Adrenal gland (tissue), 5 donors: ENCODE measurements around the gene EEF1G.

Source experiments
- POLR2A ChIP-seq, 2 donors: fragments of 450-650 bp; IDR thresholded peaks; one replicate each; pipeline ENCODE4 v1.6.1; 2017; ENCODE audit warnings: antibody characterized with exemption in 2 of 2, mild to moderate bottlenecking in 2 of 2, moderate library complexity in 1 of 2
- TF ChIP-seq, protein P1 (sequence below), 6 experiments: fragments of 450-650 bp in 4 of 6; fragments of 200-600 bp in 2 of 6; sonication (generic) in 1 of 6; IDR thresholded peaks; 1 replicate in 5 of 6; 2 replicates in 1 of 6; pipeline versions ENCODE4 v1.5.1 to v1.8.0; 2016 to 2021; ENCODE audit warnings: antibody characterized with exemption in 6 of 6, mild to moderate bottlenecking in 2 of 6, moderate library complexity in 1 of 6
- donor health status: DM: no; HTN: no; CAD: no.

GRCh38 chr11:62539238-62539925 lies 34.3 kb downstream of the EEF1G start:
- TF ChIP-seq, protein P1, sequence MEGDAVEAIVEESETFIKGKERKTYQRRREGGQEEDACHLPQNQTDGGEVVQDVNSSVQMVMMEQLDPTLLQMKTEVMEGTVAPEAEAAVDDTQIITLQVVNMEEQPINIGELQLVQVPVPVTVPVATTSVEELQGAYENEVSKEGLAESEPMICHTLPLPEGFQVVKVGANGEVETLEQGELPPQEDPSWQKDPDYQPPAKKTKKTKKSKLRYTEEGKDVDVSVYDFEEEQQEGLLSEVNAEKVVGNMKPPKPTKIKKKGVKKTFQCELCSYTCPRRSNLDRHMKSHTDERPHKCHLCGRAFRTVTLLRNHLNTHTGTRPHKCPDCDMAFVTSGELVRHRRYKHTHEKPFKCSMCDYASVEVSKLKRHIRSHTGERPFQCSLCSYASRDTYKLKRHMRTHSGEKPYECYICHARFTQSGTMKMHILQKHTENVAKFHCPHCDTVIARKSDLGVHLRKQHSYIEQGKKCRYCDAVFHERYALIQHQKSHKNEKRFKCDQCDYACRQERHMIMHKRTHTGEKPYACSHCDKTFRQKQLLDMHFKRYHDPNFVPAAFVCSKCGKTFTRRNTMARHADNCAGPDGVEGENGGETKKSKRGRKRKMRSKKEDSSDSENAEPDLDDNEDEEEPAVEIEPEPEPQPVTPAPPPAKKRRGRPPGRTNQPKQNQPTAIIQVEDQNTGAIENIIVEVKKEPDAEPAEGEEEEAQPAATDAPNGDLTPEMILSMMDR (IDR thresholded peaks at IDR 0.05) = no peak
- no peak for TF ChIP-seq POLR2A (IDR thresholded peaks at IDR 0.05)
